NB4 (cell line): ENCODE measurements around the gene OPHN1.

Experiments used
- CTCF ChIP-seq: IDR thresholded peaks from one replicate; pipeline ENCODE4 v1.5.1; 2012; ENCODE audit warnings: low read depth, low read length
- MAX ChIP-seq: IDR thresholded peaks from 2 replicates; pipeline ENCODE4 v1.6.1; 2011; ENCODE audit warnings: low read depth, low read length
- MYC ChIP-seq: IDR thresholded peaks from 2 replicates; pipeline ENCODE4 v1.6.1; 2011; ENCODE audit warnings: low read depth, low read length
- POLR2A ChIP-seq: IDR thresholded peaks from 2 replicates; pipeline ENCODE4 v1.6.1; 2011; ENCODE audit warnings: mild to moderate bottlenecking; ENCODE audit not compliant: insufficient read length; ENCODE audit errors: extremely low read depth

GRCh38 chrX:68139791-68140190 lies 293.5 kb downstream of the OPHN1 start:
- TF ChIP-seq POLR2A (no peak), CTCF (no peak), MAX (no peak), MYC (no peak)
